Activated CD4-positive, alpha-beta T cell treated with anti-CD3 and anti-CD28 coated beads, Interleukin-2, amount 10 ng/mL, durations not matched to agents 24 days and 14 days (primary cell): ENCODE data around the gene CSNK1G2. TPM values are rescaled to one million over a fixed set of nuclear protein-coding genes. Genes with fewer than 3 reads are reported as not detected.
A peak's percentile ranks its signal among the peaks of the same experiment; 100 is the strongest.

Experiments used
- DNase-seq: peaks from one replicate; pipeline ENCODE4 v3.0.0; 2022
- H3K27ac Mint-ChIP-seq: one replicate; pipeline ENCODE4 v1.8.0; 2022; ENCODE audit warnings: mild to moderate bottlenecking, mixed read lengths
- H3K27me3 Mint-ChIP-seq: one replicate; pipeline ENCODE4 v1.8.0; 2022; ENCODE audit warnings: mixed read lengths
- H3K36me3 Mint-ChIP-seq: one replicate; pipeline ENCODE4 v1.8.0; 2022; ENCODE audit warnings: low read depth, mild to moderate bottlenecking, mixed read lengths
- H3K4me1 Mint-ChIP-seq: one replicate; pipeline ENCODE4 v1.8.0; 2021; ENCODE audit warnings: mixed read lengths
- H3K4me3 Mint-ChIP-seq: one replicate; pipeline ENCODE4 v1.8.0; 2022; ENCODE audit warnings: mild to moderate bottlenecking, moderate library complexity, mixed read lengths
- H3K9me3 Mint-ChIP-seq: one replicate; pipeline ENCODE4 v1.8.0; 2021; ENCODE audit warnings: mixed read lengths
- intact Hi-C: fragments of 100-400 bp; cut with micrococcal nuclease; formaldehyde crosslinking; loops from one replicate; pipeline ENCODE4 v1.15.1; 2023
- total RNA-seq: library from RNA; stranded (reverse); gene quantifications from 2 replicates; pipeline ENCODE4 v1.2.3, GENCODE V29; 2022

CSNK1G2 gene
- total RNA-seq, 1 donor from 2014 or later: 92.8 TPM

DNA sequence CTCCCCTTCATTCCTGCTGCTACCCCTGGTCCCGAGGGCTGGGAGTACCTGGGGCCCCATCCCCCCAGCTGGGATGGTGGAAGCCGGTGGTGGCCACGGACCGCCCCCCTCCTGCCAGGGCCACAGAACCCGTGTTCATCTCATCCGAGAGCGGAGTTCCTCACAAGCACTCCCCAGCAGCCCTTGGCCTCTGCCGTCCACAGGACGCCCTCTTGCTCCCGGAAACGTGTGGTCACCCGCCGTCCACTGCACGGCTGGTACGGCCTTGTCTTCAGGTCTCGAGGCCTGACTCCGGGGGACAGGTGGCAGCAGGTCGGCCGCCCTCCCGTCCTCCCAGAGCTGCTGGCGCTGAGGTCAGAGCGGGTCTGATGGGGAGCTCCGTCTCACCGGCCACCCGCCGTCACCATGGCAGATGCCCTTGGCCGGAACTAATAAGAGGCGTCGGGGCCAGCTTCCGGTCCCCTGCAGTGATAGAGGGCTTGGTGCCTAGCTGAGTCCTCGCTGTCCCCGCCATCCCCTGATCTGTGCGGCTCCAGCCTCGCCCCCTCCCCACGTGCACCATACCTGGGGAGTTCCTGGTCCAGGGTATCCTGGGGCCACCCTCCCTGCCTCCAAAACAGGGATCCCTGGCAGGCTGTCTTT is 16.5 kb upstream of the CSNK1G2 start:
- Mint-ChIP-seq H3K27me3 (no peaks in the 10 kb centered on the region), H3K9me3 (no peaks in the 10 kb centered on the region), H3K36me3 (peaks cover 8% of the 10 kb centered on the region), H3K4me3 (no peak overlapping the region), H3K4me1 (peaks cover 16% of the 10 kb centered on the region), H3K27ac (peak overlapping the region; percentile 11)
- DNase-seq: no peak
- intact Hi-C loops: loop anchor here (10.0 kb wide), 1 partner anchor 90 kb away; the partner anchor contains the start of gene BTBD2

GRCh38 chr19:1925544-1925943 is 15.4 kb upstream of the CSNK1G2 start:
- Mint-ChIP-seq H3K36me3 (peaks cover 5% of the 10 kb centered on the region), H3K27ac (no peak overlapping the region), H3K4me3 (no peak overlapping the region), H3K27me3 (peaks cover 1% of the 10 kb centered on the region), H3K9me3 (no peaks in the 10 kb centered on the region), H3K4me1 (peaks cover 21% of the 10 kb centered on the region)
- intact Hi-C loops: loop anchor here (10.0 kb wide), 1 partner anchor 89 kb away; the partner anchor contains the start of gene BTBD2
- no peak for DNase-seq

- Mint-ChIP-seq H3K36me3 (peaks cover 18% of the 10 kb centered on the region), H3K9me3 (peaks cover 9% of the 10 kb centered on the region), H3K27me3 (peaks cover 1% of the 10 kb centered on the region), H3K4me1 (peaks cover 16% of the 10 kb centered on the region), H3K4me3 (peak overlapping the region; percentile 79), H3K27ac (no peak overlapping the region)
- peak; percentile 95 for DNase-seq
- intact Hi-C loops: loop anchor here (10.0 kb wide), 1 partner anchor 86 kb away; the partner anchor contains the start of gene BTBD2
Observed at GRCh38 chr19:1929021-1929742, 11.8 kb upstream of the CSNK1G2 start.

- Mint-ChIP-seq H3K4me1 (peaks cover 20% of the 10 kb centered on the region), H3K36me3 (peaks cover 27% of the 10 kb centered on the region), H3K27me3 (peaks cover 1% of the 10 kb centered on the region), H3K9me3 (peaks cover 16% of the 10 kb centered on the region), H3K27ac (no peak overlapping the region), H3K4me3 (no peak overlapping the region)
- no peak for DNase-seq
- intact Hi-C loops: no loop called here
Observed at GRCh38 chr19:1931445-1931844, 9.5 kb upstream of the CSNK1G2 start.

DNA sequence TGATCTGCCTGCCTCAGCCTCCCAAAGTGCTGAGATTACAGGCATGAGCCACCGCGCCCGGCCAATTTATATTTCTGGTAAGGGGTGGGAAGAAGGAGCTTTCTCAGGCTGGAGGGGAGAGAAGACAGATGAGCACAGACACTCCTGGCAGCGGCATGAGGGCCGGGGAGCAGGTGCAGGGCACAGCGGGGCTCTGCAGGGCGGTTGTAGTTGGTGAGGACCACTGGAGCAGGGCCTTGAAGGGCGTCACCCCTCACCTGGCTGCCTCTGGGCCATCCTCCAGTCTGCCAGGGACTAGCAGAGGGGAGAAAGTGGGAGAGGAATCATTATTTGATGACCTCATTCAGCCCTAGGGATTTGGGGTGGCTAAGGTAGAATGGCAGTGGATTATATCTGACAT is 8.6 kb upstream of the CSNK1G2 start:
- no peak for DNase-seq
- H3K36me3 Mint-ChIP-seq: peaks cover 31% of the 10 kb centered on the region
- intact Hi-C loops: no loop called here

DNA sequence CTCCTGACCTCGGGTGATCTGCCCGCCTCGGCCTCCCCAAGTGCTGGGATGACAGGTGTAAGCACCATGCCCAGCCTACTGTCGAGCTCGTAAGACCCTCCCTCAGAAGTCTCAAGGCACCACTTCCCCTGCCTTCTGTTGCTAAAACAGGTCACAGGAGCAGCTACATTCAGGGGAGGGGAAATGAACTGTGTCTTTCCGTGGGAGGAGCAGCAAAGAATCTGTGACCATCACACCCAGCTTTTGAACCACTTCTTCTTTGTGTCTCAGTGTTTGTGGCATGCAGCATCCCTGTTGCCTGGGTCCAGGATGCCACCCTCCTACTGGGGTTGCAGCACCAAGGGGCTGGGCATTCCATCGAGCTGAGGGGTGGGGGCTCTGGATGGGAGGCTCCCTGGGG is 7.7 kb upstream of the CSNK1G2 start:
- Mint-ChIP-seq H3K4me3 (no peak overlapping the region), H3K9me3 (peaks cover 16% of the 10 kb centered on the region), H3K4me1 (peaks cover 22% of the 10 kb centered on the region), H3K27me3 (peaks cover 1% of the 10 kb centered on the region), H3K36me3 (peaks cover 28% of the 10 kb centered on the region), H3K27ac (no peak overlapping the region)
- DNase-seq: no peak
- intact Hi-C loops: no loop called here

More for the DNA sequence above, 8.6 kb upstream of the CSNK1G2 start:
- peaks cover 1% of the 10 kb centered on the region for H3K27me3 Mint-ChIP-seq
- H3K4me3 Mint-ChIP-seq: no peak overlapping the region
- H3K4me1 Mint-ChIP-seq: peaks cover 23% of the 10 kb centered on the region
- peaks cover 16% of the 10 kb centered on the region for H3K9me3 Mint-ChIP-seq
- no peak overlapping the region for H3K27ac Mint-ChIP-seq

DNA sequence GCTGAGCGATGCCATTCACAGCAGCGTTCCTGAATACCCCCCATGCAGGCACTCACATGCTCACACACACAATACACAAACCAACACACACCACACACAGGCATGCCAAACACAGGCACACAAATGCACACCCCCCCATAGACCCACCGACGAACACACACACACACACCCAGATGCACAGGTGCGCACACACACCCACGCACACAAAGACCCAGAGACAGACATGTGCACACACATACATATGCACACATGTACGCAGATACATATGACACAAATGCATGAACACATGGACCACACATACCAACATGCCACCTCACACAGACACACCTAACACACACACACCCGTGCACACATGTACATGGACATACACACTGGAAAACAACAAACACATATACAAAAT is 7.0 kb upstream of the CSNK1G2 start:
- no peak overlapping the region for H3K4me3 Mint-ChIP-seq
- no peak for DNase-seq
- intact Hi-C loops: no loop called here
- peaks cover 17% of the 10 kb centered on the region for H3K4me1 Mint-ChIP-seq
- peaks cover 16% of the 10 kb centered on the region for H3K9me3 Mint-ChIP-seq
- H3K27me3 Mint-ChIP-seq: peaks cover 1% of the 10 kb centered on the region
- no peak overlapping the region for H3K27ac Mint-ChIP-seq
- H3K36me3 Mint-ChIP-seq: peaks cover 28% of the 10 kb centered on the region

DNA sequence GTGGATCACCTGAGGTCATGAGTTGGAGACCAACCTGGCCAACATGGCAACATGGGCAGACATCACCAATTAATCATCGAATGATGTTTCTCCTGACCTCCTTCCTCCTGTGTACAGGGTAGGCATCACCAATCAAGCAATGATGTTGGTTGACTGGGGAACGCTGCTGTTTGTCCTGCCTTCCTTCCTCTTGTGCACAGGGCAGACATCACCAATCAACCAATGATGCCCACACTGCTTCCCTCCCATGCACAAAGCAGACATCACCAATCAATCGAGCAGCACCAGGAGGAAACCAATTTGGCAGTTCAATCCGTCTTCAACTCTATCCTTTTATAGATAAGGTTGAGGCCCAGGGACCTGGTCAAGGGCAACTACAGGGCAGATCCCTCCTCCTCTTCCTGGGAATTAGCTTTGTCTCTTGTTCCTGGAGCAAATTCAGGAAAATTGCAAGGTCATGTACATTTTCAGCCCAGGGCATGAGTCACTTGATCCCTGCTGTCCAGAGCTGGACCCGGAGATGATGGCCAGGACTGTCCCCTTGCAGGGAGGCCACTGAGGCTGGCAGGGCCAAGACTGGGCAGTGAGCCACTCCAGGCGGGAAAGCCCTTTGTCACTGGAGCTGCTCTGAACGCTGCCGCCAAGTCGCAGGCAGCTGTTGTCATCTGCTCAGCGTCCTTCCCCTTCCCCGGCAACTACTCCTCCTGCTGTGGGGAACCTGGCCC is 5.3 kb upstream of the CSNK1G2 start:
- DNase-seq: peak; percentile 73
- H3K27ac Mint-ChIP-seq: no peak overlapping the region
- intact Hi-C loops: no loop called here
- H3K4me3 Mint-ChIP-seq: no peak overlapping the region
- peaks cover 23% of the 10 kb centered on the region for H3K4me1 Mint-ChIP-seq
- peaks cover 28% of the 10 kb centered on the region for H3K36me3 Mint-ChIP-seq
- H3K27me3 Mint-ChIP-seq: no peaks in the 10 kb centered on the region
- peaks cover 16% of the 10 kb centered on the region for H3K9me3 Mint-ChIP-seq

GRCh38 chr19:1936430-1936829 is 4.5 kb upstream of the CSNK1G2 start:
- H3K27ac Mint-ChIP-seq: peak overlapping the region; percentile 42
- H3K4me1 Mint-ChIP-seq: peaks cover 23% of the 10 kb centered on the region
- intact Hi-C loops: no loop called here
- DNase-seq: no peak
- H3K36me3 Mint-ChIP-seq: peaks cover 28% of the 10 kb centered on the region
- H3K9me3 Mint-ChIP-seq: peaks cover 15% of the 10 kb centered on the region
- H3K27me3 Mint-ChIP-seq: no peaks in the 10 kb centered on the region
- H3K4me3 Mint-ChIP-seq: no peak overlapping the region

DNA sequence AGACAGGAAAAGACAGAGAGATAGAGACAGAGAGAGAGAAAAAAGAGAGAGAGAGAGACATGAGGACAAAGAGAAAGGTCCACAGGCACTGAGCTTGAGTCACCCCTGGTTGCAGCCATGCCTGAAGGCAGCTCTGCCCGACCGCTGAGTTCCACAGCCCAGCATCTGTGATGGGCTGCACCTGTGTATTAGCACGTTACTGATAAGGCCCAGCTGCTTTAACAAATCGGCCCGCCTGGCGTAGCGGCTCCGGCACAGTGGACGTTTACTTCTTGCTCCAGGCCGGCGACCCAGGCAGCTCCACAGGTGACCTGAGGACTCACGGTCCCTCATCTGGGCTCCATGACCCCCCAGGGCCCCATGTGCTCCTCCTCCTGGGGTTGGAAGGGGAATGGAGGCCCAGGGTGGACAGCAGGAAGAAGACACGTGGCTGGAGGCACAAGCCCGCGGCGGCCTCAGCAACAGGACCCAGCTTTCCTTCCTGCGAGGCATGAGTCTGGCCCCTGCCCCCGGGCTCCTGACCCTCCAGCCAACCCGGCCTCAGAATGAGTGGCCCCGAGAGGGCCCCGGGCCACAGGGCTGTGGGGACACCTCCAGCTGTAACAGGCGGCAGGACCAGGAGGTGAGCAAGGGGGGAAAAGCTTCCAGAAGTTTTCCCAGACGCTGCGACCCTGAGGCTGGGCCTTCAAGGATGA is 3.9 kb upstream of the CSNK1G2 start:
- H3K27ac Mint-ChIP-seq: peak overlapping the region; percentile 42
- H3K36me3 Mint-ChIP-seq: peaks cover 23% of the 10 kb centered on the region
- H3K4me3 Mint-ChIP-seq: no peak overlapping the region
- no peaks in the 10 kb centered on the region for H3K27me3 Mint-ChIP-seq
- peaks cover 23% of the 10 kb centered on the region for H3K4me1 Mint-ChIP-seq
- intact Hi-C loops: no loop called here
- peaks cover 10% of the 10 kb centered on the region for H3K9me3 Mint-ChIP-seq
- no peak for DNase-seq

- peaks cover 24% of the 10 kb centered on the region for H3K36me3 Mint-ChIP-seq
- intact Hi-C loops: no loop called here
- no peak overlapping the region for H3K4me3 Mint-ChIP-seq
- H3K27me3 Mint-ChIP-seq: no peaks in the 10 kb centered on the region
- DNase-seq: no peak
- H3K9me3 Mint-ChIP-seq: peaks cover 7% of the 10 kb centered on the region
- H3K4me1 Mint-ChIP-seq: peaks cover 26% of the 10 kb centered on the region
- H3K27ac Mint-ChIP-seq: no peak overlapping the region
Observed at GRCh38 chr19:1938071-1938470, 2.9 kb upstream of the CSNK1G2 start.

DNA sequence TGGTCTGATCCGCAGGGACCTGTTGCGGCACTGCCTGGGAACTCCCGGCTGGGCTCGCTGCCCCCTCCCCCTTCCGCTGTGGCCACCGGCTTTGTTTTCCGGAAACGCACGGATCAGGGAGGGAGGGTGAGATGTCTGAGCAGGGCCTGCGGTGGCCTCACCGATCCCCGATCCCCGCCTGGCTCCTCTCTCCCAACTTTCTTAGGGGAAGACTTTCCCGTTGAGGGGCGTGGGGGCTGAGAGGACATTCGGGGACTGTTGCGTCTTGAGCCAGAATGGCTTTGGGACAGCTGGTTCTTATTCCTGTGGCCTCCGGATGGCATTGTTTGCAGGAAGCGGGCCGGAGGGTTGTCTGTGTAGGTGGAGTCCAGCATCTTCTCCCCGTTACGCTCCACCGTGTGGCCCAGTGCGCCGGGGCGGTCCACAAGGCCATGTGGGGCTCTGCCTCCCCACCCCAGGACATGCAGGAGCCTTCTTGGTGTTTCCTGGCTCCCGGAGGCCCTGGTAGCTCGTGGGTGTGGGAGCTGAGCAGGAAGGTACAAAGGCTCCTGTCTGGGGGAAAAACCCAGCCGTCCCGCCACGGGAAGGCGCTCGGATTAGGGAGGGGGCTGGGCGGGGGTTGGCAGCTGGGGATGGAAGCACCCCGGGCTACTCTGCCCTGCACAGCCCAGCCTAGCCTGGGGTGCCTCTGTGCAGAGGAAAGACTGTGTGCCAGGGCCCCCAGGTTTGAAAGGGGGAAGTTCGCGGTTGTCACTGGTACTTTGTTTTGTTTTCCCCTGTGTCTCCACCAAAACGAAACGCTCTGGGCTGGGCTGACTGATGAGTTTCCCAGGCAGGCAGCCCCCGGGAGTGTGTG is 1.3 kb downstream of the CSNK1G2 start:
- H3K4me3 Mint-ChIP-seq: peak overlapping the region; percentile 92
- intact Hi-C loops: loop anchor here (2.0 kb wide), 2 partner anchors 66 to 100 kb away; no protein-coding TSS in a partner anchor
- H3K4me1 Mint-ChIP-seq: peaks cover 30% of the 10 kb centered on the region
- H3K36me3 Mint-ChIP-seq: peaks cover 11% of the 10 kb centered on the region
- peak; percentile 95 for DNase-seq
- H3K9me3 Mint-ChIP-seq: no peaks in the 10 kb centered on the region
- H3K27me3 Mint-ChIP-seq: no peaks in the 10 kb centered on the region
- peak overlapping the region; percentile 93 for H3K27ac Mint-ChIP-seq
